CD8-positive, alpha-beta memory T cell (primary cell): ENCODE measurements around the gene SRL. TPM values are rescaled to one million over a fixed set of nuclear protein-coding genes. Genes with fewer than 3 reads are reported as not detected.
A peak's percentile ranks its signal among the peaks of the same experiment; 100 is the strongest.

Experiments used
- CTCF ChIA-PET: fragments of 350-600 bp; sonication (Branson Sonifier 250); formaldehyde crosslinking; loops from one replicate; lab custom pipeline; 2021; ENCODE audit warnings: antibody characterized with exemption; lab: Charles Lee
- POLR2A ChIA-PET: fragments of 350-600 bp; sonication (Branson Sonifier 250); formaldehyde crosslinking; loops from one replicate; lab custom pipeline; 2021; ENCODE audit warnings: antibody characterized with exemption; lab: Charles Lee
- DNase-seq, 5 donors: peaks; one replicate each; pipeline versions ENCODE4 v3.0.0 to v3.0.0-alpha.2; 2020 to 2022; ENCODE audit warnings: mixed read lengths in 1 of 5
- H3K27ac ChIP-seq: one replicate; pipeline ENCODE4 v1.7.0; 2013; ENCODE audit warnings: low read depth, mild to moderate bottlenecking, low read length, moderate library complexity
- H3K27me3 ChIP-seq: 2 replicates; pipeline ENCODE4 v1.7.0; 2013; ENCODE audit warnings: low read length, mild to moderate bottlenecking; ENCODE audit not compliant: insufficient read depth, poor library complexity, severe bottlenecking
- H3K36me3 ChIP-seq: 2 replicates; pipeline ENCODE4 v1.7.0; 2013; ENCODE audit warnings: mild to moderate bottlenecking, low read length, moderate library complexity; ENCODE audit not compliant: insufficient read depth
- H3K4me1 ChIP-seq: 2 replicates; pipeline ENCODE4 v1.7.0; 2013; ENCODE audit warnings: mild to moderate bottlenecking, low read length, moderate library complexity; ENCODE audit not compliant: insufficient read depth
- H3K4me3 ChIP-seq: 2 replicates; pipeline ENCODE4 v1.7.0; 2013; ENCODE audit warnings: mild to moderate bottlenecking, low read length
- H3K9me3 ChIP-seq: 2 replicates; pipeline ENCODE4 v1.7.0; 2013; ENCODE audit warnings: mild to moderate bottlenecking, low read length
- H3K27ac Mint-ChIP-seq, 8 donors: one replicate each; pipeline ENCODE4 v1.8.0; 2020 to 2021; ENCODE audit warnings: mixed read lengths in 8 of 8, mild to moderate bottlenecking in 6 of 8, inconsistent platforms in 3 of 8, moderate library complexity in 3 of 8
- H3K27me3 Mint-ChIP-seq, 2 donors: one replicate each; pipeline ENCODE4 v1.8.0; 2020 to 2021; ENCODE audit warnings: mixed read lengths in 2 of 2, mild to moderate bottlenecking in 1 of 2, moderate library complexity in 1 of 2
- H3K36me3 Mint-ChIP-seq, 3 donors: one replicate each; pipeline ENCODE4 v1.8.0; 2020 to 2021; ENCODE audit warnings: mixed read lengths in 3 of 3, inconsistent platforms in 1 of 3, mild to moderate bottlenecking in 1 of 3
- H3K4me1 Mint-ChIP-seq, 3 donors: one replicate each; pipeline ENCODE4 v1.8.0; 2020 to 2021; ENCODE audit warnings: mixed read lengths in 3 of 3, inconsistent platforms in 1 of 3, mild to moderate bottlenecking in 1 of 3
- H3K4me3 Mint-ChIP-seq, 7 donors: one replicate each; pipeline ENCODE4 v1.8.0; 2020 to 2021; ENCODE audit warnings: mixed read lengths in 7 of 7, mild to moderate bottlenecking in 6 of 7, moderate library complexity in 4 of 7, inconsistent platforms in 2 of 7
- H3K9me3 Mint-ChIP-seq, 5 donors: one replicate each; pipeline ENCODE4 v1.8.0; 2020 to 2022; ENCODE audit warnings: mixed read lengths in 5 of 5, mild to moderate bottlenecking in 3 of 5, moderate library complexity in 2 of 5, inconsistent platforms in 1 of 5
- polyA plus RNA-seq: library from polyadenylated mRNA; unstranded; fragments of 300-500 nt; fragmentation: Illumina TruSeq; gene quantifications from one replicate; pipeline ENCODE4 v1.2.3, GENCODE V29; 2021
- total RNA-seq, 2 experiments: library from RNA; stranded (reverse); gene quantifications; one replicate each; pipeline ENCODE4 v1.2.3, GENCODE V29; 2021

Gene SRL
- total and polyA plus RNA-seq, 3 experiments from 2014 or later: not detected

DNA sequence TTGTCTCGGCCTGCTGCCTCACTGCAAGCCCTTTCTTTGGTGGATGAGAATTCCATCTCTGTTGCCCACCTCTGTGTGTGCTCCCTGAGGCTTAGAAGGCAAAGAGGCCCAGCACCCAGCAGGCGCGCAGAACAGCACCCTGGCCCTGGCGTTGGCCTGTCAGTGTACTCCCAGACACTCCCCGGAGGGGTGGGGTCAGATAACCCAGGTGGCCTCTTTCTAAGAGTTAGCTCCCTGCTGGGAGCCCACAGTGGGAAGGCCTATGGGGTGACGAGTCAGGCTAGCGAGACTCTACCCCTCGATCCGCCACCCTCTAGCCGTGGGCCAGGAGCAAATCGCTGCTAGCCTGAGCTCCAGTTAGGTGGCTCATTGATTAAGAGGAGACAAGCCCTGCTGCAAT, 38.1 kb downstream of the SRL start:
- peaks cover 20% of the 10 kb centered on the region for H3K4me1 ChIP-seq

DNA sequence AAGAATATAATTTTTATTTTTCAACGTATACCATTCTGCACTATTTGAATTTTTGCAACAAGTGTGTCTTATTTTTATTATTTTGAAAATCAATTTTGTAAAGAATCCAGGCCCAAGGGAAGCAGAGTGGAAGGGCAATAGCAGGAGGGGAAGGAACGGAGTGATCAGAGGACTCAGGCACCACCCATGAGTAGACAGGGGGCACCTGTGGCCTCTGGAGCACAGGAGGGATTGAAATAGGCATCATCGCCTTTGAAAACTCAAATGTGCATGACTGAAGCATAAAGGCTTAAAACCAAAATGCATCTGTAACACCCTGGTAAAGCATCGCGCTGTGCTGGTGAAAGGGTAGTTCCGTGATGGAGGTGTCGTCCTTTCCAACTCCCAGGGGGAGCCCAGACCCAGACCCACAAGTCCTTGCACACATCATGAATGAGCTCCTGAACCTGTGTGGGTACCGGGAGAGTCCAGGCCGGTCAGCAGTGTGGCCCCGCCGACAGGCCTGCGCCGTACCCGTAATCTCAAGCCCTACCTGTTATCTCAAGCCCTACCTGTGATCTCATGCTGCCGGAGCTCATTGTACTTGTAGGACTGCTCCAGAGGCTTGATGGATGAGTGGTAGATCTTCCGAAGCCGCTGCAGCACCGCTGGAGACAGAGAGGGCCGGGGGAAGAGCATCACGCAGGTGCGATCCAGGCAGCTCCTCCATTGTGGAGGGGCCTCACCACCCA, 39.1 kb downstream of the SRL start:
- H3K9me3 Mint-ChIP-seq: peaks cover 0 to 1% (median 0%) of the 10 kb centered on the region in 5 donors
- Histone ChIP-seq H3K36me3 (no peaks in the 10 kb centered on the region), H3K27me3 (peaks cover 4% of the 10 kb centered on the region), H3K27ac (no peak overlapping the region), H3K4me3 (no peak overlapping the region), H3K9me3 (no peaks in the 10 kb centered on the region), H3K4me1 (peaks cover 20% of the 10 kb centered on the region)
- no peak for DNase-seq
- CTCF ChIA-PET: no interaction called here
- POLR2A ChIA-PET: no interaction called here
- no peak overlapping the region for H3K27ac Mint-ChIP-seq
- no peaks in the 10 kb centered on the region for H3K36me3 Mint-ChIP-seq
- peaks cover 5 to 17% of the 10 kb centered on the region in 2 donors for H3K27me3 Mint-ChIP-seq
- peaks cover 5 to 15% (median 9%) of the 10 kb centered on the region in 3 donors for H3K4me1 Mint-ChIP-seq
- no peak overlapping the region for H3K4me3 Mint-ChIP-seq

More for the DNA sequence above, 38.1 kb downstream of the SRL start:
- H3K9me3 Mint-ChIP-seq: peaks cover 0 to 1% (median 0%) of the 10 kb centered on the region in 5 donors
- H3K27ac Mint-ChIP-seq: no peak overlapping the region
- no peaks in the 10 kb centered on the region for H3K9me3 ChIP-seq
- ChIA-PET CTCF (no interaction called here), POLR2A (no interaction called here)
- peaks cover 5 to 21% (median 11%) of the 10 kb centered on the region in 3 donors for H3K4me1 Mint-ChIP-seq
- no peak overlapping the region for H3K4me3 Mint-ChIP-seq
- H3K36me3 Mint-ChIP-seq: no peaks in the 10 kb centered on the region
- peaks cover 4% of the 10 kb centered on the region for H3K27me3 ChIP-seq
- no peak for DNase-seq
- H3K27ac ChIP-seq: no peak overlapping the region
- H3K4me3 ChIP-seq: no peak overlapping the region
- H3K36me3 ChIP-seq: no peaks in the 10 kb centered on the region
- peaks cover 10 to 17% of the 10 kb centered on the region in 2 donors for H3K27me3 Mint-ChIP-seq

DNA sequence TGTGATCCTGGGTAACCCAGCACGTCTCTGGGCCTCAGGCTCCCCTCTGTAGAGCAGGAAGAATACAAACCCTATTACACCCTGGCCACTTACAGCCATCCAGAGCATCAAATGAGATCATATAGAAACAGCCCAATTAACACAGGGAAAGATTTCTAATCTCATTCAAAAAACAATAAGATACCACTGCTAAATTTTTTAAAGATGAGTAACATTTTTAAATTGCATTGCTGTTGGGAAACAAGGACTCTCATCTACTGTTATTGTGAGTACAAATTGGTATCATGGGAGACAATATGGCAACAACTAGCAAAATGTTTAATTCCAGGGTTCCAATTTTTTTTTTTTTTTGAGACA, 41.1 kb downstream of the SRL start:
- Mint-ChIP-seq H3K36me3 (no peaks in the 10 kb centered on the region), H3K27ac (no peak overlapping the region)
- POLR2A ChIA-PET: no interaction called here

DNA sequence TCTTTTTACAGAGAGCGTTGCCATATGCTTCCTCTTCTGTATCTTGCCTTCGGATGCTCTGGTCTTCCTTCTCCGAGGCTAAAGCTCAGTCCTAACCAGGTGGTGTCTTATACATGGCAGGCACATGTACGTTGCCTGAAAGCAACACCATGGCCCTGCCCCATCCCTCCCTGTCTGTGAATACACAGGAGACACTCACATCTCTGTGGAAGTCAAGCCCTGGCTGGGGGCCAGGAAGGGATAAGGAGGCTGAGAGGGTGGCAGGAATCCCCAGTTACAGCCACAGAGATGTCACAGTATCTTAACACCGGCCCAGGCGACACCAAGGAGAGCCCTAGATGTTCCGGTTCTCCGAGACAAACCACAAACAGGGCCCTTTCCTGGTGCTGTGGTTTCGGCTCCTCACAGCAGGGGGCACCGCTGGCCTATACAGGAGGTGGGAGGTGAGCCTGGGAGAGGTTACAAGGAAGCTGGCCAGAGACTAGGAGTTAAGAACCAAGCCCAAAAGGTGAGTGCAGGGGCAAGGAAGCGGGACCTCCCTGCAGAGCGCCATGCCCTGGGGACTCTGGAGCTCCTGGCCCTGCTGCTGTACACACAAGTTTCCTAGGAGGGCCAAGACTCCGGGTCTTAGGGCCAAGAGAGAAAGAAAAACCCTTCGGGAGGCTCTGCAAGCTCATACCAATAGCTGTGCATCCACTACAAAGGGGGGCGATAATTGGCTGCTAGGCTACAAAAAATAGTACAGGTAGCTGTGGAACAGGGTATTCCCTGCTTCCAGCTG, 41.7 kb downstream of the SRL start:
- Mint-ChIP-seq H3K4me3 (no peak overlapping the region), H3K4me1 (peaks cover 0 to 6% (median 6%) of the 10 kb centered on the region in 3 donors), H3K9me3 (no peaks in the 10 kb centered on the region), H3K36me3 (no peaks in the 10 kb centered on the region), H3K27me3 (peaks cover 5 to 17% of the 10 kb centered on the region in 2 donors), H3K27ac (peak overlapping the region in 2 of 8 donors; percentile 7 to 75)
- no peak overlapping the region for H3K4me3 ChIP-seq
- POLR2A ChIA-PET: no interaction called here
- no peaks in the 10 kb centered on the region for H3K36me3 ChIP-seq
- no peaks in the 10 kb centered on the region for H3K9me3 ChIP-seq
- CTCF ChIA-PET: interaction anchor here (0.6 to 1.9 kb wide), 2 partner anchors 12 to 305 kb away, joined by 3 to 5 read pairs; no protein-coding TSS in a partner anchor
- no peak for DNase-seq
- peaks cover 4% of the 10 kb centered on the region for H3K27me3 ChIP-seq
- no peak overlapping the region for H3K27ac ChIP-seq
- peaks cover 5% of the 10 kb centered on the region for H3K4me1 ChIP-seq

More for the DNA sequence above, 41.1 kb downstream of the SRL start:
- H3K27me3 Mint-ChIP-seq: peaks cover 5 to 17% of the 10 kb centered on the region in 2 donors
- peaks cover 0 to 6% (median 6%) of the 10 kb centered on the region in 3 donors for H3K4me1 Mint-ChIP-seq
- Histone ChIP-seq H3K27me3 (peaks cover 4% of the 10 kb centered on the region), H3K4me1 (peaks cover 5% of the 10 kb centered on the region), H3K36me3 (no peaks in the 10 kb centered on the region), H3K27ac (no peak overlapping the region), H3K9me3 (no peaks in the 10 kb centered on the region), H3K4me3 (no peak overlapping the region)
- CTCF ChIA-PET: interaction anchor here (0.6 to 1.9 kb wide), 2 partner anchors 11 to 304 kb away, joined by 3 to 5 read pairs; no protein-coding TSS in a partner anchor
- no peak overlapping the region for H3K4me3 Mint-ChIP-seq
- DNase-seq: no peak
- H3K9me3 Mint-ChIP-seq: no peaks in the 10 kb centered on the region

DNA sequence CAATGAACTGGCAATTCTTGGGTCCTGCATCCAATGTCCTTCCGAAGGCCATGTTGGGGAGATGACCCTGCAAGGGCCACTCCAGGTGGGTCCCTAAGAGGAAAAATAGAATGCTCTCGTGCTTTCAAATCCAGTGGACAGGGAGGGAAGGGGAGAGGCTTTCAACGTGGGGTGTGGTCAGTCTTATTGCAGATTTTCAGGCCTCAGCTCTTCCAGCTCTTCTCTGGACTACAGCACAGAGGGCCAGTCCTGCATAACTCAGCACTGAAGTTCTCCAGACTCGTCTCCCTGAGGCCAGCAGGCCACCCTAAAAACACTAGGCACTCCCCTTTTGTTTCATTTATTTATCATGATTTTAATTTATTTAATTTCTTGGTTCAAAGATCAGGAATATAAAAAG, 43.1 kb downstream of the SRL start:
- no peak overlapping the region for H3K27ac ChIP-seq
- no peak overlapping the region for H3K4me3 ChIP-seq
- H3K27me3 ChIP-seq: peaks cover 4% of the 10 kb centered on the region
- Mint-ChIP-seq H3K4me1 (peaks cover 0 to 6% (median 6%) of the 10 kb centered on the region in 3 donors), H3K4me3 (no peak overlapping the region), H3K36me3 (no peaks in the 10 kb centered on the region), H3K27me3 (peaks cover 5 to 17% of the 10 kb centered on the region in 2 donors), H3K27ac (no peak overlapping the region), H3K9me3 (no peaks in the 10 kb centered on the region)
- H3K36me3 ChIP-seq: no peaks in the 10 kb centered on the region
- DNase-seq: no peak
- H3K4me1 ChIP-seq: peaks cover 5% of the 10 kb centered on the region
- CTCF ChIA-PET: interaction anchor here (1.9 kb wide), 1 partner anchor 13 kb away, joined by 5 read pairs; no protein-coding TSS in a partner anchor
- H3K9me3 ChIP-seq: no peaks in the 10 kb centered on the region
- POLR2A ChIA-PET: interaction anchor here (0.6 kb wide), 1 partner anchor 30 kb away, joined by 3 read pairs; no protein-coding TSS in a partner anchor

DNA sequence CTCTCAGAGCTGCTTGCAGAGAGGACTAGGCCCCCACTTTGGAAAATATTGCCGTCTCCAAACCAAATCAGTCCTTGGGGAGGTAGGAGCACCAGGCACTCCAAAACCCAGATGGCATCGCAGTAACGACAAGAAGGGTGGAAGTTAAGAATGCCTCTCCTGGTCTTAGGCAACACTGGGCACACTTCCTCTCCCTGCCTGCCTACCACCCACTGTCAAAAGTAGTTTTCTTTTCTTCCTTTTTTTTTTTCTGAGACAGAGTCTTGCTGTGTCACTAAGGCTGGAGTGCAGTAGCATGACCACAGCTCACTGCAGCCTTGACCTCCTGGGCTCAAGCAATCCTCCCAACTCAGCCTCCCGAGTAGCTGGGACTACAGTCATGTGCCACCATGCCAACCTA, 47.2 kb downstream of the SRL start:
- Histone ChIP-seq H3K27me3 (no peaks in the 10 kb centered on the region), H3K4me1 (no peaks in the 10 kb centered on the region), H3K9me3 (no peaks in the 10 kb centered on the region), H3K27ac (no peak overlapping the region), H3K4me3 (no peak overlapping the region), H3K36me3 (no peaks in the 10 kb centered on the region)
- no peaks in the 10 kb centered on the region for H3K9me3 Mint-ChIP-seq
- H3K27me3 Mint-ChIP-seq: peaks cover 0 to 8% of the 10 kb centered on the region in 2 donors
- H3K4me3 Mint-ChIP-seq: no peak overlapping the region
- H3K36me3 Mint-ChIP-seq: no peaks in the 10 kb centered on the region
- H3K4me1 Mint-ChIP-seq: no peaks in the 10 kb centered on the region
- no peak overlapping the region for H3K27ac Mint-ChIP-seq
- POLR2A ChIA-PET: no interaction called here
- DNase-seq: no peak
- CTCF ChIA-PET: no interaction called here

DNA sequence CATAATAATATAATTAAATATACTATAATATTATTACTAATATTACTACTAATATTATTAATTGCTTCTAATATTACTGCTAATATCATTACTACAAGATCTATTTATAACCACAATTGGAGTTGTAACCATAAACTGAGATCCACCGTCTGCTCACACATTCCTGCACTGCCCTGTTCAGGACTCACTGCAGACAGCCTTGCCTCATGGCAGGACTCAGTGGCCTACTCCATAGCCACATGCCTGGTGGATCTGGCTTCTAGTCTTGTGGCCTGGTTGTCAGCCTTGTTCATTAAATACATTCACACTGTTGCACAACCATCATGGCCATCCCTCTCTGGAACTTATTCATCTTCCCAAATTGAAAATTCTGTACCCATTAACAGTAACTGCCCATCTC, 48.0 kb downstream of the SRL start:
- CTCF ChIA-PET: no interaction called here
- no peak for DNase-seq
- Histone ChIP-seq H3K9me3 (no peaks in the 10 kb centered on the region), H3K27me3 (no peaks in the 10 kb centered on the region), H3K4me3 (no peak overlapping the region), H3K36me3 (no peaks in the 10 kb centered on the region), H3K4me1 (no peaks in the 10 kb centered on the region), H3K27ac (no peak overlapping the region)
- POLR2A ChIA-PET: no interaction called here
- Mint-ChIP-seq H3K9me3 (no peaks in the 10 kb centered on the region), H3K27ac (no peak overlapping the region), H3K27me3 (peaks cover 0 to 10% of the 10 kb centered on the region in 2 donors), H3K4me1 (no peaks in the 10 kb centered on the region), H3K4me3 (no peak overlapping the region), H3K36me3 (no peaks in the 10 kb centered on the region)

DNA sequence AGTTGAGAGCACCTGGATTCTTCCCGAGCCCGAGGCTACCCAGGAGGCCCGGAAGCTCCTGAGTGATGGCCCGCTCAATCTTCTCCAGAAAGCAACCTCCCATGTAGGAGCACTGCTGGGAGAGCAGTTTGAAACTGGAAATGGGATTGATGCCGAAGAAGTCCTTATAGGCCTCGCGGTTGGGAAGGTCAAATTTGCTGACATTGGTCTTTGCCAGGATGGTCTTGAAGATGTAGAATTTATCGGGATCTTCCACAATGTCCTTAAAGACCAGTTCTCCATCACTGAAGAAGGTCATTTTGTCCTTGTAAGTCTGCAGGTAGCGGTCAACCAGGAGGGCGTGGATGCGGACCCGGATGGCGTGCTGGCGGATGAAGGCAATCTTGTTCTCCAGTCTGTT, 49.7 kb downstream of the SRL start:
- Mint-ChIP-seq H3K4me1 (no peaks in the 10 kb centered on the region), H3K36me3 (no peaks in the 10 kb centered on the region), H3K4me3 (no peak overlapping the region), H3K9me3 (no peaks in the 10 kb centered on the region), H3K27me3 (peaks cover 0 to 12% of the 10 kb centered on the region in 2 donors), H3K27ac (no peak overlapping the region)
- ChIA-PET POLR2A (no interaction called here), CTCF (no interaction called here)
- H3K27me3 ChIP-seq: no peaks in the 10 kb centered on the region
- DNase-seq: no peak
- no peaks in the 10 kb centered on the region for H3K36me3 ChIP-seq
- no peak overlapping the region for H3K4me3 ChIP-seq
- H3K4me1 ChIP-seq: no peaks in the 10 kb centered on the region
- H3K9me3 ChIP-seq: no peaks in the 10 kb centered on the region
- no peak overlapping the region for H3K27ac ChIP-seq
